ENCODE results near the gene PRSS33. TPM values are rescaled to one million over a fixed set of nuclear protein-coding genes. Genes with fewer than 3 reads are reported as not detected.
A peak's percentile ranks its signal among the peaks of the same experiment; 100 is the strongest.

PRSS33 gene
- total and polyA plus RNA-seq, 2 of the 8 experiments (the other 6 are each of a cell fraction or from before 2014, with no cell fraction given): 0.09 TPM; not detected in 1

GRCh38 chr16:2813771-2814221 lies 26.4 kb upstream of the PRSS33 start:
- Histone ChIP-seq H4K5ac (ENCODE audit: insufficient read length, low read depth, low read length) (no peak overlapping the region), H3K79me1 (ENCODE audit: low read depth, low read length) (no peaks in the 10 kb centered on the region), H3K4me1 (replicated peaks in 1 of 4; ENCODE audit: control insufficient read depth in 3 of 4, insufficient read depth in 4 of 4, low read length in 3 of 4) (peaks cover 0 to 11% (median 1%) of the 10 kb centered on the region in 4 experiments; a peak in 2 of 7 replicates), H3K23me2 (ENCODE audit: low read depth, low read length) (no peaks in the 10 kb centered on the region), H2BK20ac (ENCODE audit: low read length) (0 out of 2 replicates have a peak overlapping the region, but pooled peaks have one; percentile 18), H3K4ac (replicated peaks; ENCODE audit: insufficient read length, low read depth, low read length) (no peak overlapping the region), H2BK5ac (ENCODE audit: low read depth, low read length) (no peak overlapping the region), H4K8ac (ENCODE audit: extremely low read depth, insufficient read depth, low read length) (no peak overlapping the region), H4K20me1 (replicated peaks in 1 of 2; ENCODE audit: control insufficient read depth in 1 of 2, insufficient read depth in 2 of 2, low read length in 2 of 2) (no peaks in the 10 kb centered on the region), H4K91ac (replicated peaks; ENCODE audit: insufficient read length, low read length) (no peak overlapping the region), H3K36me3 (ENCODE audit: control insufficient read depth in 2 of 4, insufficient read depth in 4 of 4, low read length in 3 of 4) (no peaks in the 10 kb centered on the region), H3K79me2 (ENCODE audit: control insufficient read depth in 1 of 2, insufficient read depth in 2 of 2, low read length in 2 of 2) (no peaks in the 10 kb centered on the region), H2AFZ (ENCODE audit: low read length) (no peak overlapping the region), H3K27me3 (replicated peaks in 1 of 4; ENCODE audit: control insufficient read depth in 3 of 4, extremely low read depth in 1 of 4, insufficient read depth in 3 of 4, low read length in 3 of 4) (0 out of 7 replicates have a peak, but pooled peaks cover 0 to 2% (median 0%) of the 10 kb centered on the region in 4 experiments), H3K56ac (replicated peaks; ENCODE audit: insufficient read length, low read depth, low read length) (no peak overlapping the region), H3K27ac (ENCODE audit: low read depth, low read length) (no peak overlapping the region), H2BK12ac (ENCODE audit: low read depth, low read length) (no peak overlapping the region), H2BK120ac (replicated peaks; ENCODE audit: low read depth, low read length) (no peak overlapping the region), H3K4me2 (ENCODE audit: insufficient read depth in 1 of 2, low read depth in 2 of 2, low read length in 2 of 2) (no peak overlapping the region), H3K14ac (ENCODE audit: insufficient read length) (no peak overlapping the region), H2BK15ac (ENCODE audit: low read length) (no peak overlapping the region), H3K9ac (replicated peaks in 1 of 4; ENCODE audit: extremely low read depth in 1 of 4, low read depth in 3 of 4, low read length in 3 of 4) (no peak overlapping the region), H3K18ac (ENCODE audit: extremely low read depth, low read length) (no peak overlapping the region), H3K4me3 (ENCODE audit: extremely low read depth in 1 of 4, insufficient read depth in 2 of 4, low read depth in 3 of 4, low read length in 4 of 4) (no peak overlapping the region), H2AK5ac (ENCODE audit: low read depth, low read length) (no peak overlapping the region), H3K9me3 (ENCODE audit: insufficient read depth in 2 of 2, low read depth in 1 of 2, low read length in 1 of 2) (no peaks in the 10 kb centered on the region), H3K23ac (ENCODE audit: insufficient read length) (no peak overlapping the region)
- POLR2A ChIA-PET (ENCODE audit: partially characterized antibody): no interaction called here
- FAIRE-seq (no peak), DNase-seq (ENCODE audit: low read depth in 1 of 2, low spot score in 2 of 2) (no peak)
- TF ChIP-seq PHF8 (conservative IDR thresholded peaks at IDR 0.05; ENCODE audit: low read depth, low read length) (no peak), POLR2A (IDR thresholded peaks at IDR 0.05; ENCODE audit: control extremely low read depth in 1 of 2, low read depth in 2 of 2, low read length in 2 of 2) (no peak), CTCF (IDR thresholded peaks at IDR 0.05; ENCODE audit: control extremely low read depth in 1 of 3, insufficient read depth in 1 of 3, low read depth in 1 of 3, low read length in 3 of 3) (no peak), TAF7 (optimal IDR thresholded peaks at IDR 0.05; ENCODE audit: borderline replicate concordance, low read depth, low read length) (no peak), SP2 (IDR thresholded peaks at IDR 0.05; ENCODE audit: low read length) (no peak), TCF12 (IDR thresholded peaks at IDR 0.05; ENCODE audit: low read depth, low read length) (no peak), E2F6 (IDR thresholded peaks at IDR 0.05) (no peak), SRF (IDR thresholded peaks at IDR 0.05; ENCODE audit: low read depth, low read length) (no peak), CEBPB (IDR thresholded peaks at IDR 0.05; ENCODE audit: low read depth, low read length) (no peak), KDM5A (IDR thresholded peaks at IDR 0.05; ENCODE audit: low read length) (no peak), YY1 (IDR thresholded peaks at IDR 0.05; ENCODE audit: low read depth, low read length) (no peak)
- CTCF ChIA-PET (ENCODE audit: partially characterized antibody): interaction anchor here (0.5 to 1.2 kb wide), 3 partner anchors 10 to 14 kb away, joined by 3 to 4 read pairs (median 3); no protein-coding TSS in a partner anchor
- WGBS, 2 experiments (ENCODE audit: extremely low coverage in 1 of 2, insufficient coverage in 1 of 2, insufficient read length in 1 of 2, insufficient replicate concordance in 2 of 2, low coverage in 1 of 2, low lambda C conversion rate in 2 of 2, missing lambda C conversion rate in 1 of 2): 87% methylated on average over 7 of the region's 7 CpGs; no CpG with 5 or more reads in 1 of the 2 experiments
